ENCODE data around the gene DCX.

- TF ChIP-seq POLR2A (IDR thresholded peaks at IDR 0.05) (no peak), CTCF (IDR thresholded peaks at IDR 0.05) (no peak)
Measured at GRCh38 chrX:111265486-111265885, 146.5 kb downstream of the DCX start.
